ENCODE data around the gene DHRS3.

GRCh38 chr1:12574757-12575139, 43.3 kb downstream of the DHRS3 start:
- no peak for TF ChIP-seq POLR2A (IDR thresholded peaks at IDR 0.05)
- TF ChIP-seq, protein P1, sequence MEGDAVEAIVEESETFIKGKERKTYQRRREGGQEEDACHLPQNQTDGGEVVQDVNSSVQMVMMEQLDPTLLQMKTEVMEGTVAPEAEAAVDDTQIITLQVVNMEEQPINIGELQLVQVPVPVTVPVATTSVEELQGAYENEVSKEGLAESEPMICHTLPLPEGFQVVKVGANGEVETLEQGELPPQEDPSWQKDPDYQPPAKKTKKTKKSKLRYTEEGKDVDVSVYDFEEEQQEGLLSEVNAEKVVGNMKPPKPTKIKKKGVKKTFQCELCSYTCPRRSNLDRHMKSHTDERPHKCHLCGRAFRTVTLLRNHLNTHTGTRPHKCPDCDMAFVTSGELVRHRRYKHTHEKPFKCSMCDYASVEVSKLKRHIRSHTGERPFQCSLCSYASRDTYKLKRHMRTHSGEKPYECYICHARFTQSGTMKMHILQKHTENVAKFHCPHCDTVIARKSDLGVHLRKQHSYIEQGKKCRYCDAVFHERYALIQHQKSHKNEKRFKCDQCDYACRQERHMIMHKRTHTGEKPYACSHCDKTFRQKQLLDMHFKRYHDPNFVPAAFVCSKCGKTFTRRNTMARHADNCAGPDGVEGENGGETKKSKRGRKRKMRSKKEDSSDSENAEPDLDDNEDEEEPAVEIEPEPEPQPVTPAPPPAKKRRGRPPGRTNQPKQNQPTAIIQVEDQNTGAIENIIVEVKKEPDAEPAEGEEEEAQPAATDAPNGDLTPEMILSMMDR (IDR thresholded peaks at IDR 0.05): no peak

Data from body of pancreas (tissue), 4 donors.